OCI-LY3 (cell line): ENCODE measurements around the gene ECHDC1.

Experiments
- H2AFZ ChIP-seq: fragments of 200-600, 300-600 bp; shearing (Covaris generic); 2 replicates; pipeline ENCODE4 v1.6.0; 2014; ENCODE audit warnings: antibody characterized with exemption, low read depth, low read length
- H3K27ac ChIP-seq: fragments of 200-600, 300-600 bp; sonication (generic); 2 replicates; pipeline ENCODE4 v1.5.1; 2014; ENCODE audit warnings: mild to moderate bottlenecking, low read length, moderate library complexity, mixed read lengths
- H3K27me3 ChIP-seq: fragments of 200-600, 300-600 bp; sonication (generic); 2 replicates; pipeline ENCODE4 v1.6.1; 2014; ENCODE audit warnings: low read depth, low read length, mixed read lengths
- H3K36me3 ChIP-seq: fragments of 200-600, 300-600 bp; sonication (generic); replicated peaks from 2 replicates; pipeline ENCODE3; 2014; ENCODE audit warnings: low read depth, low read length, mixed read lengths
- H3K4me1 ChIP-seq: fragments of 300-600, 200-600 bp; sonication (generic); 2 replicates; pipeline ENCODE4 v1.6.1; 2014; ENCODE audit warnings: low read length, mixed read lengths
- H3K4me2 ChIP-seq: fragments of 200-600, 300-600 bp; sonication (generic); 2 replicates; pipeline ENCODE4 v1.6.1; 2014; ENCODE audit warnings: low read length, mixed read lengths
- H3K4me3 ChIP-seq: fragments of 300-600, 200-600 bp; sonication (generic); 2 replicates; pipeline ENCODE4 v1.5.1; 2014; ENCODE audit warnings: antibody characterized with exemption, mild to moderate bottlenecking, low read length, moderate library complexity
- H3K79me2 ChIP-seq: fragments of 300-600, 200-600 bp; shearing (Covaris generic); 2 replicates; pipeline ENCODE4 v1.6.1; 2014; ENCODE audit warnings: mild to moderate bottlenecking, low read length, mixed read lengths
- H3K9ac ChIP-seq: fragments of 300-600, 200-600 bp; shearing (Covaris generic); 2 replicates; pipeline ENCODE4 v1.6.0; 2014; ENCODE audit warnings: mild to moderate bottlenecking, low read length, moderate library complexity
- H3K9me3 ChIP-seq: fragments of 200-600, 300-600 bp; shearing (Covaris generic); 2 replicates; pipeline ENCODE4 v1.6.1; 2014; ENCODE audit warnings: low read length, mixed read lengths; ENCODE audit not compliant: insufficient read depth
- H4K20me1 ChIP-seq: fragments of 200-600, 300-600 bp; sonication (generic); 2 replicates; pipeline ENCODE4 v1.6.1; 2016; ENCODE audit warnings: low read length, mixed read lengths; ENCODE audit not compliant: insufficient read depth
- CTCF ChIP-seq: fragments of 200-600, 300-600 bp; sonication (generic); IDR thresholded peaks from 2 replicates; pipeline ENCODE4 v1.5.1; 2014; ENCODE audit warnings: antibody characterized with exemption, low read length, low read depth
- EZH2phosphoT487 ChIP-seq: fragments of 200-600 bp; shearing (Covaris generic); IDR thresholded peaks from 2 replicates; pipeline ENCODE4 v1.6.1; 2018; ENCODE audit warnings: antibody characterized with exemption, mixed run types, low read depth

The ECHDC1 gene

DNA sequence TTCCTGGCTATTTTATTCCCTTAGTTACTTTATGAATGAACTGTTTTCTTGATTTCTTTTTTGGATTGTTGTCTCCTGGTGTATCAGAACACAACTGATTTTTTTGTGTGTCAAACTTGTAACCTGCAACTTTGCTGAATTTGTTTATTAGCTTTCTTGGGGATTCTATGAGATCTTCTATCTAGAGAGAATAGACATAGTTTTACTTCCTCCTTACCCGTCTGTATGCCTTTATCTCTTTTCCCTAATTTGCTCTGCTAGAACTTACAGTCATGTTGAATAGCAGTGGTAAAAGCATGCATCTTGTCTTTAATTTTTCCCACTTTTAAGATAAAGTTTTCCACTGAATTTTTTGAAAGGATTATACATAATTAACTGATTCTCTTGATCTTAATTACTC, 63.6 kb downstream of the ECHDC1 start:
- H3K4me2 ChIP-seq, result no peak overlapping the region
- H3K36me3 ChIP-seq, result peaks cover 12% of the 10 kb centered on the region
- peaks cover 11% of the 10 kb centered on the region for H3K79me2 ChIP-seq
- no peak overlapping the region for H2AFZ ChIP-seq
- no peak overlapping the region for H3K4me3 ChIP-seq
- peaks cover 12% of the 10 kb centered on the region for H4K20me1 ChIP-seq
- H3K9ac ChIP-seq, result no peak overlapping the region
- H3K9me3 ChIP-seq, result no peaks in the 10 kb centered on the region
- TF ChIP-seq EZH2phosphoT487 (no peak), CTCF (no peak)
- no peaks in the 10 kb centered on the region for H3K27me3 ChIP-seq
- peaks cover 10% of the 10 kb centered on the region for H3K4me1 ChIP-seq
- no peak overlapping the region for H3K27ac ChIP-seq

DNA sequence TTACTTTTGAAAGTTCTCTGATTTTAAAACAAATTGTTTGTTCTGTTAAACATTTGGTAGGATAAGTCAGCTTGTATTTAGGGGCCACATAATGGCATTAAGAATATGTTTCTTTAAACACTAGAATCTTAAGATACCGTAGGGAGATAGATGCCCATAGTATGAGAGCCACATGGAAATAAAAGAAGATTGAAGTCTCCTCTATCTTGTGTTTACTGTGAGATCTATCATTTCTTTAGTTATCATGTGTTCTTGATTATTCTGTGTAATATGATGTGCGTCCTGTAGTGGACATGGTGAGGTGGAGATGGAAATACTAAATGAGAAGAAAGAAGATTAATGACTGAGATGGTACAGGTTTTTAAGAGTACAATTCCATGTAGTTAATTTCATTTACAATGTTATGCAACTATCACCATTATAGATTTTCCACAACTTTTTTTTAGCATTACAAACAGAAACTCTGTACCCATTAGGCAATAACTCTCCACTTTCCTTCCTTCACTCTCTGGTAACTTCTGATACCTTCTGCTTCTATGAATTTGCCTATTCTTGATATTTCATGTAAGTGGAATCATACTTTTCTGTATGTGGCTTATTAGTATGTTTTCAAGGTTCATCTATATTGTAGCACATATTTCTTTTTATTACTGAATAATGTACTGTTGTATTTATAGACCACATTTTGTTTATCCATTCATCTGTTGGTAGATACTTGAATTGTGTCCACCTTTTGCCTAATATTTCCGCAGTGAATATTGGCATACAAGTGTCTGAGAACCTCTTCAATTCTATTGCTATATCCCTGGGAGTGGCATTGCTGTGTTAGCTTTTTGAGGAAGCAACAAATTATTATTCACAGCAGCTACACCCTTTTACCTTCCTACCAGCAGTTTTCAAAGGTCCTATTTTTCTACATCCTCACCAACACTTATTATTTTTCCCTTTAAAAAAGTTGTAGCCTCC, 65.2 kb downstream of the ECHDC1 start:
- Histone ChIP-seq H3K9ac (no peak overlapping the region), H3K9me3 (no peaks in the 10 kb centered on the region), H2AFZ (no peak overlapping the region), H4K20me1 (peaks cover 19% of the 10 kb centered on the region), H3K4me3 (no peak overlapping the region), H3K4me1 (peaks cover 10% of the 10 kb centered on the region), H3K79me2 (peaks cover 24% of the 10 kb centered on the region), H3K4me2 (no peak overlapping the region), H3K27ac (no peak overlapping the region), H3K27me3 (no peaks in the 10 kb centered on the region), H3K36me3 (peaks cover 8% of the 10 kb centered on the region)
- no peak for TF ChIP-seq CTCF
- TF ChIP-seq EZH2phosphoT487, result no peak

GRCh38 chr6:127276331-127276730, 67.1 kb downstream of the ECHDC1 start:
- TF ChIP-seq EZH2phosphoT487 (no peak), CTCF (no peak)
- Histone ChIP-seq H3K79me2 (peaks cover 40% of the 10 kb centered on the region), H2AFZ (no peak overlapping the region), H3K4me3 (no peak overlapping the region), H3K36me3 (peaks cover 2% of the 10 kb centered on the region), H3K4me2 (no peak overlapping the region), H3K27ac (no peak overlapping the region), H4K20me1 (peaks cover 30% of the 10 kb centered on the region), H3K9me3 (no peaks in the 10 kb centered on the region), H3K27me3 (no peaks in the 10 kb centered on the region), H3K4me1 (peaks cover 10% of the 10 kb centered on the region), H3K9ac (no peak overlapping the region)

DNA sequence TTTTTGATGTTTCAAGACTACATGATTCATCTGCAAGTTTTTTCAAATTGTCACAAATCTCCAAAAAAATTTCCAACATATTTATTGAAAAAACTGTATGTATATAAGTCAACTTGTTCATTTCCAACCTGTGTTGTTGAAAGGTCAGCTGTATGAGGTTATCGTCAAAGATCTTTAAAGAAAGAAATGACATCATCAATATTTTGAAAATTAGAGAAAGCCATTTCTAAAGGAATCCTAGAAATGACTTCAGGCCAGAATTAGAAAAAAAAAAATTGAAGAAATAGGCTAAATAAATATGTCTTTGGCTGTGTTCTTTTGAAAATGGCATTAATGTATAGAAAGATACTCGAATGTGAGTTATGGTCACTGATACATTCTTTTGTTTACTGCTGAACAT, 69.9 kb downstream of the ECHDC1 start:
- Histone ChIP-seq H3K36me3 (peaks cover 4% of the 10 kb centered on the region), H4K20me1 (peaks cover 33% of the 10 kb centered on the region), H3K4me1 (peaks cover 9% of the 10 kb centered on the region), H3K79me2 (peaks cover 60% of the 10 kb centered on the region), H3K4me2 (no peak overlapping the region), H3K9ac (no peak overlapping the region), H2AFZ (no peak overlapping the region), H3K27ac (no peak overlapping the region), H3K4me3 (no peak overlapping the region), H3K27me3 (no peaks in the 10 kb centered on the region), H3K9me3 (no peaks in the 10 kb centered on the region)
- TF ChIP-seq CTCF, result no peak
- no peak for TF ChIP-seq EZH2phosphoT487
